CD14-positive monocyte (primary cell): ENCODE measurements around the gene NSD1. TPM values are rescaled to one million over a fixed set of nuclear protein-coding genes. Genes with fewer than 3 reads are reported as not detected.

Experiments
- DNase-seq, 3 donors: peaks; one replicate each; pipeline ENCODE4 v3.0.0-alpha.2; 2011 to 2022
- H2AFZ ChIP-seq: 2 replicates; pipeline ENCODE4 v1.6.0; 2012; ENCODE audit warnings: mild to moderate bottlenecking, low read depth, low read length, inconsistent platforms; ENCODE audit not compliant: insufficient read depth, poor library complexity, severe bottlenecking
- H3K27ac ChIP-seq, 2 donors: 1 replicate in 1 of 2; 2 replicates in 1 of 2; pipeline ENCODE4 v1.5.1; 2012 to 2013; ENCODE audit warnings: low read length in 2 of 2, control low read depth in 1 of 2, inconsistent platforms in 1 of 2, low read depth in 1 of 2, mild to moderate bottlenecking in 1 of 2
- H3K27me3 ChIP-seq, 2 donors: one replicate each; pipeline versions ENCODE4 v1.6.0 to v1.6.1; 2011 to 2013; ENCODE audit warnings: low read length in 2 of 2; ENCODE audit not compliant: control insufficient read depth in 2 of 2, insufficient read depth in 2 of 2
- H3K36me3 ChIP-seq, 2 donors: replicated peaks in 1 of 2; 1 replicate in 1 of 2; 2 replicates in 1 of 2; pipeline versions ENCODE4 v1.5.1 to v1.6.1; 2012 to 2013; ENCODE audit warnings: low read length in 2 of 2, control low read depth in 1 of 2, inconsistent platforms in 1 of 2, mild to moderate bottlenecking in 1 of 2; ENCODE audit not compliant: insufficient read depth in 2 of 2, control insufficient read depth in 1 of 2
- H3K4me1 ChIP-seq, 2 donors: 1 replicate in 1 of 2; 2 replicates in 1 of 2; pipeline versions ENCODE4 v1.5.1 to v1.6.1; 2012 to 2013; ENCODE audit warnings: low read length in 2 of 2, control low read depth in 1 of 2, inconsistent platforms in 1 of 2, mild to moderate bottlenecking in 1 of 2, moderate library complexity in 1 of 2; ENCODE audit not compliant: insufficient read depth in 2 of 2, control insufficient read depth in 1 of 2
- H3K4me2 ChIP-seq: replicated peaks from 2 replicates; pipeline ENCODE3; 2012; ENCODE audit warnings: low read length, moderate library complexity, mild to moderate bottlenecking; ENCODE audit not compliant: poor library complexity, severe bottlenecking; ENCODE audit errors: extremely low read depth
- H3K4me3 ChIP-seq, 3 experiments: fragments of 200-600 bp in 1 of 3; sonication (generic) in 1 of 3; replicated peaks in 1 of 3; 1 replicate in 2 of 3; 2 replicates in 1 of 3; pipeline ENCODE4 v1.5.1; 2011 to 2013; ENCODE audit warnings: low read length in 3 of 3, mild to moderate bottlenecking in 3 of 3, control low read depth in 2 of 3, low read depth in 2 of 3, inconsistent platforms in 1 of 3, moderate library complexity in 1 of 3
- H3K79me2 ChIP-seq: 2 replicates; pipeline ENCODE4 v1.6.0; 2012; ENCODE audit warnings: mild to moderate bottlenecking, control low read depth, inconsistent platforms, low read length, moderate library complexity; ENCODE audit not compliant: insufficient read depth
- H3K9ac ChIP-seq: 2 replicates; pipeline ENCODE4 v1.6.0; 2017; ENCODE audit warnings: low read length, mild to moderate bottlenecking; ENCODE audit not compliant: insufficient read depth, poor library complexity, severe bottlenecking
- H3K9me3 ChIP-seq, 2 donors: replicated peaks in 1 of 2; 1 replicate in 1 of 2; 2 replicates in 1 of 2; pipeline versions ENCODE4 v1.5.1 to v1.6.1; 2012 to 2013; ENCODE audit warnings: low read length in 2 of 2, control low read depth in 1 of 2; ENCODE audit not compliant: control insufficient read depth in 1 of 2, insufficient read depth in 1 of 2
- H4K20me1 ChIP-seq: 2 replicates; pipeline ENCODE4 v1.6.0; 2012; ENCODE audit warnings: mild to moderate bottlenecking, low read length, control low read depth, moderate library complexity; ENCODE audit not compliant: insufficient read depth
- H3K27ac Mint-ChIP-seq, 7 donors: one replicate each; pipeline ENCODE4 v1.8.0; 2020; ENCODE audit warnings: mild to moderate bottlenecking in 7 of 7, mixed read lengths in 7 of 7, moderate library complexity in 6 of 7, inconsistent platforms in 2 of 7
- H3K27me3 Mint-ChIP-seq, 3 donors: one replicate each; pipeline ENCODE4 v1.8.0; 2021 to 2022; ENCODE audit warnings: low read depth in 3 of 3, mild to moderate bottlenecking in 3 of 3, mixed read lengths in 3 of 3, moderate library complexity in 3 of 3, inconsistent platforms in 1 of 3
- H3K36me3 Mint-ChIP-seq, 2 donors: one replicate each; pipeline ENCODE4 v1.8.0; 2020; ENCODE audit warnings: mixed read lengths in 2 of 2, inconsistent platforms in 1 of 2, mild to moderate bottlenecking in 1 of 2
- H3K4me1 Mint-ChIP-seq: one replicate; pipeline ENCODE4 v1.8.0; 2020; ENCODE audit warnings: mild to moderate bottlenecking, mixed read lengths
- H3K4me3 Mint-ChIP-seq, 2 donors: one replicate each; pipeline ENCODE4 v1.8.0; 2020; ENCODE audit warnings: mild to moderate bottlenecking in 2 of 2, mixed read lengths in 2 of 2, moderate library complexity in 1 of 2
- H3K9me3 Mint-ChIP-seq, 7 donors: one replicate each; pipeline ENCODE4 v1.8.0; 2020 to 2022; ENCODE audit warnings: mixed read lengths in 7 of 7, mild to moderate bottlenecking in 6 of 7, moderate library complexity in 6 of 7, inconsistent platforms in 2 of 7
- CTCF ChIP-seq: fragments of 200-600 bp; IDR thresholded peaks from one replicate; pipeline ENCODE4 v1.8.0; 2022; ENCODE audit warnings: antibody characterized with exemption, mild to moderate bottlenecking
- WGBS: methylation state at CpG from one replicate; pipeline ENCODE4 v1.1.5; 2013; ENCODE audit warnings: missing lambda C conversion rate; ENCODE audit not compliant: insufficient coverage; 5-methylcytosine and 5-hydroxymethylcytosine counted together
- intact Hi-C, 2 donors: fragments of 100-400 bp; cut with micrococcal nuclease; formaldehyde crosslinking; loops; one replicate each; pipeline versions ENCODE4 v1.15.0 to v1.15.1; 2023
- polyA plus RNA-seq, 3 donors: library from polyadenylated mRNA; depleted of rRNA in 1 of 3; unstranded in 2 of 3; stranded (reverse) in 1 of 3; fragments of 300-500 nt in 2 of 3; fragments of >200 nt in 1 of 3; fragmentation: Illumina TruSeq in 2 of 3; gene quantifications; 1 replicate in 2 of 3; 2 replicates in 1 of 3; pipeline ENCODE4 v1.2.3, GENCODE V29; 2012 to 2021

Gene NSD1
- polyA plus RNA-seq, 3 donors, result 12.6 to 31.9 (median 19.0) TPM

GRCh38 chr5:177294632-177295031 is 161.1 kb downstream of the NSD1 start:
- 90% methylated on average over 3 of the region's 3 CpGs for WGBS
- Histone ChIP-seq H3K9ac (no peak overlapping the region), H3K27ac (peak overlapping the region in 1 of 2 donors; percentile 65), H3K4me1 (peaks cover 48% of the 10 kb centered on the region in 2 donors), H2AFZ (no peak overlapping the region), H4K20me1 (peaks cover 11% of the 10 kb centered on the region), H3K4me3 (no peak overlapping the region), H3K27me3 (no peaks in the 10 kb centered on the region), H3K79me2 (peaks cover 15% of the 10 kb centered on the region), H3K36me3 (peaks cover 43 to 69% of the 10 kb centered on the region in 2 donors), H3K9me3 (no peaks in the 10 kb centered on the region), H3K4me2 (no peak overlapping the region)
- Mint-ChIP-seq H3K27ac (peak overlapping the region in 4 of 7 donors; percentile 6 to 83 (median 50)), H3K4me1 (peaks cover 55% of the 10 kb centered on the region), H3K27me3 (peaks cover 0 to 2% (median 0%) of the 10 kb centered on the region in 3 donors), H3K36me3 (peaks cover 68 to 78% of the 10 kb centered on the region in 2 donors), H3K9me3 (no peaks in the 10 kb centered on the region), H3K4me3 (no peak overlapping the region)
- no peak for TF ChIP-seq CTCF
- intact Hi-C loops, result no loop called here
- no peak for DNase-seq

GRCh38 chr5:177295924-177296323 is 162.4 kb downstream of the NSD1 start:
- peaks cover 60 to 61% of the 10 kb centered on the region in 2 donors for H3K4me1 ChIP-seq
- peaks cover 46 to 58% of the 10 kb centered on the region in 2 donors for H3K36me3 ChIP-seq
- H3K9me3 Mint-ChIP-seq, result no peaks in the 10 kb centered on the region

More at GRCh38 chr5:177295924-177296323, 162.4 kb downstream of the NSD1 start:
- Mint-ChIP-seq H3K4me3 (peak overlapping the region; percentile 48 to 80), H3K4me1 (peaks cover 66% of the 10 kb centered on the region), H3K36me3 (peaks cover 63 to 72% of the 10 kb centered on the region in 2 donors), H3K27me3 (peaks cover 0 to 2% (median 0%) of the 10 kb centered on the region in 3 donors), H3K27ac (peak overlapping the region; percentile 62 to 87 (median 83))
- WGBS, result 19% methylated on average over 7 of the region's 9 CpGs
- Histone ChIP-seq H3K4me3 (peak overlapping the region in 1 of 3 experiments; percentile 34), H3K4me2 (peak overlapping the region; percentile 62), H2AFZ (no peak overlapping the region), H3K79me2 (peaks cover 16% of the 10 kb centered on the region), H4K20me1 (peaks cover 17% of the 10 kb centered on the region), H3K9ac (no peak overlapping the region), H3K9me3 (no peaks in the 10 kb centered on the region), H3K27ac (peak overlapping the region; percentile 35 to 65), H3K27me3 (no peaks in the 10 kb centered on the region)
- peak; percentile 41 to 73 (median 72) for DNase-seq
- intact Hi-C loops, result no loop called here
- no peak for TF ChIP-seq CTCF
